HG03354 (cell line): ENCODE results near the gene RHCG.

ENCODE experiments used
- ATAC-seq: cut with Tn5 transposase; IDR thresholded peaks from one replicate; pipeline ENCODE4 v1.9.1; 2021; ENCODE audit warnings: mild to moderate bottlenecking; ENCODE audit not compliant: unreplicated experiment, poor library complexity, severe bottlenecking

RHCG gene

DNA sequence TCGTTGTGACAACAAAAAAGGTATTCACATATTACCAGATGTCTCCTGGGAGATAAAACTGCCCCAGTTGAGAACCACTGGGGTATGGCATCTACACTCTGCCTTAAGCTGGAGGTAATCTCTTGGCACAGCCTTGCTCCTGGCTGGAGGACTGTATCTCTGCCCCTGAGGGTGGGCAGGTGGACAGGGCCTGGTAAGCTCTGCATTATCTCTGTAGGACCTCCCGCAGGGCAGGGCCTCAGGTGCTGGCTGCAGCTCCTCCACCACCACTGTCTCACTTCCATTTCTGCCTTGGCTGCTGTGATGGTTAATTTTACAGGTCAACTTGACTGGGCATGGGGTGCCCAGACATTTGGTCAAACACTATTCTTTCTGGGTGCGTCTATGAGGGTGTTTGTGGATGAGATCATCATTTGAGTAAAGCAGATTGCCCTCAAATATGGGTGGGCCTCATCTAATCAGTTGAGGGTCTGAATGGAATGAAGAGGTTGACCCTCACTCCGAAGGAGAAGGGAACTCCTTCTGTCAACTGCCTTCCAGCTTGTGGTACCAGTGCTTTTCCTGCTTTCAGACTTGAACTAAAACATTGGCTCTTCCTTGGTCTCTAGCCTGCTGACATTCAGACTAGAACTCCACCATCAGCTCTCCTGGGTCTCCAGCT, 9.8 kb upstream of the RHCG start:
- ATAC-seq, result no peak

DNA sequence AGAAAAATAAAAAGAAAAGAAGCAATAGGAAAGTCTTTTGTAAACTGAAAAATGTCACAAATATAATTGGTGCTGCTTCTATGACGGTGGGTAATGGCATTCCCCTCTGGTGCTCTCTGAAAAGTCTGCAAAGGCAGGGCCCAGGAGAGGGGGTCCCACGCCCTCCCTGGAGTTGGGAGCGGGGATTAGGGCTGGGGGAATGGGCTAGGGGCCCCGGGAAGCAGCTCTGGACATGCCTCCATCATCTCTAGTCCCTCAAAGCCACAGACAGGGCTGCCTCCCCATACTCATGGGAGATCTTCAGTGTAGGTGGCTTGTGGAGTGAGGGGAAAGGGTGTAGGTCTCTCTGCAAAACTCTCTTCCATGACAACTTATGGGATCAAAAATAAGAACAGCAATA, 7.8 kb upstream of the RHCG start:
- ATAC-seq, result no peak

DNA sequence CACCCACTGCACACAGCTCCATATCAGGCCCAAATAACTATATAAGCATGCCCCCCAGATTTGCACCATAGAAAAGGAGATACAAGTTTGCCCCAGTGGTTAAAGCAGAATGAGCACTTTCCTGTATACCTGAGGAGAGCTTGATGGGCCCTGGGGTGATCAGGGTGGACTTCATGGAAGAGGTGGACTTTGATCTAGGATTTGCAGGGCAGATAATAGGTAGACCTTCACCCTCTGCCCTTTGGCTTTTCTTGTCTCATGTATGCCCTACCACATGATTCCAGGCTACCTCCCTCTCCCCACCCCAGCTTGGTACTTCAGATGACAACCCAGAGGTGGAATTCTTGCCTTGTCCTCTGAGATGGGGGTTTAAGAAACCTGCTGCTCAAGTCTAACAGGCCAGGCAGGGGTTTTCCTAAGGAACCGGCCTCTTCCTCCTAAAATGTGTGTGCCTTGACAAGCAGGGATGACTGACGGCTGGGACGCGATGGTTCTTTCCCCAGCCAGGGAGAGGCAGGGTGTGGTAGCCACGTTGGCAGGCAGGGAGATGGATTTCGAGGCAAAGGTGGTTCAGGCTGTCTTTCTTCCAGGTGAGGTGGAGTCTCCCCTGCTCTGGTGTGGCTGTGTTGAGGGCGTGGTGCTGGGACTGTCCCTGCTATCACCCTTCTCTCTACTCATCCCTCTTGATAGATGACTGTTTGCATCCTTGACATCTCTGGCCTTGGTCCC, 6.6 kb upstream of the RHCG start:
- no peak for ATAC-seq

DNA sequence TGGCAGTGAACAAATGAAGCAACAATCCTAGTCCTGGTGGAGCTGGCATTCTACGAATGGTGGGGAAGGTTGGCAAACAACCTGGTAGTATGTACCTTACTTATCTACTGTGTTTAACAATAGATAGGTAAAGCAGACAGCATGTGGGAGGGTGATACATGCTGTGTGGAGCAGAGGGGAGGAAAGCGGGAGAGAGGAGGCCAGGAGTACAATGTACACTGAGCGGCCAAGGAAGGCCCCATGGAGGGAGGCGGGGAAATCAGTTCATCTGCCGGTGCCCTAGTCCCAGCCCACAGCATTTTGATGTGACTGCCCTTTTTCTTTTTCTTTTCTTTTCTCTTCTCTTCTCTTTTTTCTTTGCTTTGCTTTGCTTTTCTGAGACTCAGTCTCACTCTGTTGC, 5.3 kb upstream of the RHCG start:
- no peak for ATAC-seq

DNA sequence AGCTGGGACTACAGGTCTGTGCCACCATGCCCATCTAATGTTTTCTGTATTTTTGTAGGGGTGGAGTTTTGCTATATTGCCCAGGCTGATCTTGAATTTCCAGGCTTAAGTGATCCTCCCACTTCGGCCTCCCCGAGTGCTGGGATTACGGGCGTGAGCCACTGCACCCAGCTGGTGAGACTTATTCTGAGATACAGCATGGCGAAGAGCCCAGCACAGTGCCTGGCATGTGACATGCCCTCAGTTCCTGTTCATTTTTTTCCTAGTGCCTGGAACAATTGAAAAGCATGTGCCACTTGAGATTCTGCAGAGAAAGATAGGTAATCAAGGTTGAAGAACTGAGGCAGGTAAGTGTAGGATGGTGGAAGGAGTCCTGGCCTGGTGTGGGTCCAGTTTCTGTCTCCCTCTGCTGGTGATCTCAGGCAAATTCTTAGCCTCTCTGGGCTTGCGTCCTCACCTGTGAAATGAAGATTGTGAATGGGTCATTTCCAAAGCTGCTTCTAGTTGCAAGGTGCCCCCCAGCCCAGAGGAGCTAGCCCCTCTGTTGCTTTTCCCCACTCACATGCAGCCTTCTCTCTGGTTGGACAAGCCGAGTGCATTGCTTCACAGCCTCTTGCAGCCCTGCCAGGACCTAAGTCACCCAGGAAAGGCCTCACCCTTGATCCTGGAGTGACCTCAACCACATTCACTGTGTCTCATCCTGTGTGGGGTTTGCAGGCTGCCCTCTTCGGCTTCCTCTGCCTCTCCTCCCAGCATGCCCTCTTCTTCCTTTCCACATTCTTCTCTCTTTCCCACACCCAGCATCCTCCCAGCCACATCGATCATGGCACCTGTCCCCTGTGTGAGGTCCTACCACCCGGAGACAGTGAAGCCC, 4.3 kb upstream of the RHCG start:
- ATAC-seq, result no peak

DNA sequence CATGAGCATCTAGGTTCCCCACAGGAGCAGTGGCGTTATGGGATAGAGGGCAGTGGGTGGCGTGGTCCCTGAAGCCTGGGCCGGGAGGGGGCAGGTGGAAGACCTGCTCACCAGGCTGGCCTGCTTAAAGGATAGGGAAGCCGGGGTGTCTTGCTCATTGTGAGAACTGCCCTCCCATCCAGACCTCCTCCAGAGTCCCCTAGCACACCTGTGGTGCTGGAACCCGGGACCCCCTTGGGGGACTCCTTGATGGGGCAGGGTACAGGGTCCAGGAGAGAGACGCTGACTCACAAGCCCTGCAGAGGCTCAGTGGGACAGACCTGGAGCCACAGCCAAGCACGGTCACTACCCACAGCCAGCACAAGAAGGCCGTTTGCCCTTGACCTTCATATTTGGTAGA, 2.8 kb upstream of the RHCG start:
- ATAC-seq, result no peak

DNA sequence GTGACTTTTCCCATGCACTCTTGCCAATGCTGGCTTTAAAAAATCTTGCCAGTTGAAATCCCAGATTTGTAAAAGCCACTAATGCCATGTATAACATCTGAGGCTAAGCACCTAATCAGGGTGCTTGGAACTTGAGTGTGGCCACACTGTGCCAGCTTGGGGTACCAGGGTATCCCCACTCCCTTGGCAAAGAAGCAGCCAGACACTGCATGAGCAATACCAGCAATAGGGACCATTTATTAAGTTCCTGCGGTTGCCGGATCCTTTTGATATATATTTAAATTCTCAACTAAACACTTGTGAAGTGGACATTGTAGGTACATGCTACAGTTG, 2.2 kb upstream of the RHCG start:
- no peak for ATAC-seq

DNA sequence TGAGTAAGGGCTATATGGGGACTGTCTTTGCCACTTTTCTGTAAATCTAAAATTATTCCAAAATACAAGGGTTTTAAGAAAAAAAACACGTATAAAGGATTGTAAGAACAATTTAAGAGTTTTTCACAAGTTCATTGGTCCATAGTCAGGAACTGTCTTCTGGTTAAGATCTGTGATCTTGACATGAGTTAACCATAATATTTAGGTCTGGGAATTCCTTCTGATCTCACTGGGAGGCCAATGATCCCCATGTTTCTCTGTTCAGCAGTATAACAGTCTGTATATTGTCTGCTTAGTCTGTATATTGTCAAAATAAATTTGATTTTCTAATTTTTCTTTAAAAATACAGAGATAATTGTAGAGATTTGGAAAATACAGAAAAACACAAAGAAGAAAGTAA, 848 bp upstream of the RHCG start:
- ATAC-seq, result no peak

DNA sequence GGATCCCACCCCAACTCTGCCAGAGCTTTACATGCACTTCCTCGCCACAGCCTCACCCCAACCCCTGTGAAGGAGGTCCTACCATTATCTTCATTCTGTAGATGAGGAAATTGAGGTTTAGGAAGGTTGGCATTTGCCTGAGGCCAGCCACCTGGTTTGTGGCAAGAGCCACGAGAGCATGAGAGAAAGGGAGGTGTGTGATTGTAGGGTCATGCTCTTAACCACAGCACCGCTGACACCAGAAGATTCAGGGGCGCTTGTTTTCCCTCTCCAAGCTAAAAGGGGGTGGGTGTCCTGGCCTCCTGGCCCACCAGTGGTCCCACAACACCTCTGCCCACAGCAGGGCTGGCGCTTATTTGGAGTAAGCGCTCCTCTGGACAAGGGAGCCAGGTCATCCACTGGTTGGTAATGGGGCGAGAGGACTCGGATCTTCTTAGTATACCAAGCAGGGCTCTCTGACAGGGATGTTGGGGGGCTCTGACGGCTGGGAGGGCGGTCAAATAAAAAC, 691 bp downstream of the RHCG start:
- ATAC-seq, result no peak

DNA sequence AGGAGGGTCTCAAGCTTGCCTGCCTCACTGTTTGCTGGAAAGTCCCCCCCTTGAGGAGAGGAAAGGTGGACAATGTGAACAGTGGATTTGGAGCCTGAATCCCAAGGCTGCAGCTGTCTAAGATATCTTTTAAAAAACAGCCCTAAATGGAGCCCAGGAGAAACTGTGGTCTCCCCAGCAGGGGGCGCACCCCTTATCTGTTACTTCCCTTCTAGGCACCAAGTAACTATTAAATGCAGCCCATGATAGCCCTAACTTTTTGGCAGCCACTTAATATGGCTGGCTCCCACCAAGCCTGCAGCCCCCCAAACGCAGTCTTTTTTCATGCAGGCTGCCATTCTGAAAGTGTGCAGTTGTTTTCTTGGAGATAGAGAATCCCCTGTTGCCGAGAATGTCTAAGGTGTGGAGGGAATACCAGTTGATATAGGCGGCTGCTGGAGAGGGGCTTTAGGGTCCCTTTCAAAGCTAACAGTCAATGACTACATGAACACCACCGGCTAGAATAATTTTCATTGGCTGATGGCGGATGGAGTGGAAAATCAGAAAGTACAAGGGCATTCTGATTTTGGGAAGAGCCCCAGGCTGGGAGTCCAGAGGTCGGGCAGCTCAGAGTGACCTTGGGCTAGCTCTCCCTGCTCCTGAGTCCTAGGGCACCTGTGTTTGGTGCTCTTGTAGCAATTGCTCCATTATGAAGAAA, 1.3 kb downstream of the RHCG start:
- no peak for ATAC-seq

DNA sequence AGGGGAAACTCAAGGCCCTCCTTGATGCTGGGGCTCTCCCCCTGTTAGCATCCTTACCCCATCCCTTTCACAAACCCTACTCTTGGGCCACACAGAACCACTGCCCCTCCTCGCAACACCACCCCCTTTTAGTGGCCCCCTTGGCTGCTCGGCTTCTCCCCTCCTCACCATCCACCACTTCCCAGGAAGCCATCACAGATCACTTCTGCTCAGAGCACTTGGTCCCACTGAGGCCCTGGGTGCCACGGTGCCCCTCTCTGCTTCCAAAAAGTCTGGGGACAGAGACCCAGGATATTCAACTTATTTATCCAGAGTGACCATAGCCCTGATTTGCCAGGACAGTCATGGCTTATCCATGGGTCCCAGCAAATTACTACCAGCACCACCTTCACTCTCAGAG, 2.4 kb downstream of the RHCG start:
- no peak for ATAC-seq

DNA sequence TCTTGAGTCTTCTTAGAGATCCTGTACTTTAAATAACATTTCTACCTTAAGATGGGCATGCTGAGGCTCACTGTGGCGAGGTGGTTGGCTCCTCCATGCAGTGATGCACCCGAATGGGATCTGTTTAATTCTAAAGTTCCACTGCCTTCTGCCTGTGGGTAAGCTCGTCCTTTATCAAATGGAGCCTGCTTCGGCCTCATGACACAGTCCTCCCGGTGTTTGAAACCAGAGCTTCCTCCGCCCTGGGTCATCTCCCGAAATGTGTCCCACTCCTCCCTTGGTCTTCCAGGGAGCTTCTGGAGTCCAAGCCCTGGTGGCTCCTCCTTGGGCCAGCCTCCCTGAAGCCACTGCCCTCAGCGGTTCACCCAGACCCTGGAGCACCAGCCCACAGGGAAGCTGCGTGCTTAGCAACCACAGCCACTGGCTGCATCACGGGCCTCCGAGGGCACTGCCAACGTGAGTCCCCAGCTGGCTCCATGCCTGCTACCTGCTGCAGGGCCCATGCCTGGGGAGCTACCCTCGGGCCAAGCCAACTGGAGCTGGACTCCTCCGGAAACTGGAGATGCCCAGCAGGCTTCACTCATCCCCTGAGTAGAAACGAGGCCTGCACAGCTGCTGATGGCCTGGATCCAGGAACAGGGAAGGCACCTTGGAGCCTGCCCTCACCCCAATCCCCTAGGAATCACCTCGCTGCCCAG, 3.3 kb downstream of the RHCG start:
- no peak for ATAC-seq

DNA sequence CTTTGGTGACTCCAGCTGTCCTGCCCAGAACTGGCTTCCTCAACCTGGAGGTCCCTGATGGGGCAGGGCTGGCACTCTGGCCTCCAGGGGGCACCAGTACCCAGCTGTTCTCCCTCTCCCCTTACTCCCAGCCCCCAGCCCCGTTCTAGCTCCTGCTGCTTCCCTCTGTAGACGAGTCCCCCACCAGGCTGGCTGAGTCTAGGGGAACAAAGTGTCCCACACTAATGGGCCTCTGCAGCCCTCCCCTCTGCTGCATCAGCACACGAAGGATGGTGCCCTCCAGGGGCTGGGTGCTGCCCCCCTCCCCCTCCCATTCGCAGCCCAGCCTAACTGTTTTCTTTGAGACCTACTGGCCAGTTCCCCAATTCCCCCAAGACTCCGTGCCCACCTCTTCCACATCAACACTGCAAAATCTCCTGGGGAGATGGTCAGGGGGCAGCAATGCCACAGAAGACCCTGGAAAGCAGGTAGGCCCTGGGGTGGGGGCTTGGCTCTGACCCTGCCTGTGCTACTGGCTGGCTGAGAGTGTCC, 4.2 kb downstream of the RHCG start:
- no peak for ATAC-seq

DNA sequence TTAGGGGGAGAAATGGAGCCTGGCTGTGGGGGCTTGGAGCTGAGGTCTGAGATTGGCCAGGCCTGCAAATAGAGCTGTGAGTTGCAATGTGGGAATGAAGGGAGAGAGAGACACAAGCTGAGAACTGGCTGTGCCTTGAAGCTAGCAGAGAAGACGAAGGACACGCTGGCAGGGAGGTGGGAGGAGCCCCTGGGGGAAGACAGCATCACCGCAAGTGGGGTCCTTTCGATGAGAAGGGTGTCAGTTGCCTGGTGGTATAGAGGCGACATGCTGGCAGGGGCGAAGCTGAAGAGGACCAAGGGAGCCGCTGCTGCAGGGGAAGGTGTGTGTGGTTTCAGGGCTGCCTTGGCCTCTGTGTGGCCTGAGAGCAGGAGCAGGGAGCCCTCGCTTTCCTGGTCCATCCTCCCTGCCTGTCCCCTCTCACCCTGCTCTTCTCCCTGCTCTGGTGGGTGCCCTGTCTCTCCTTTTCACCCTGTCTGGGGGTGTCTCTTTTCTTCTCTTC, 5.5 kb downstream of the RHCG start:
- no peak for ATAC-seq

DNA sequence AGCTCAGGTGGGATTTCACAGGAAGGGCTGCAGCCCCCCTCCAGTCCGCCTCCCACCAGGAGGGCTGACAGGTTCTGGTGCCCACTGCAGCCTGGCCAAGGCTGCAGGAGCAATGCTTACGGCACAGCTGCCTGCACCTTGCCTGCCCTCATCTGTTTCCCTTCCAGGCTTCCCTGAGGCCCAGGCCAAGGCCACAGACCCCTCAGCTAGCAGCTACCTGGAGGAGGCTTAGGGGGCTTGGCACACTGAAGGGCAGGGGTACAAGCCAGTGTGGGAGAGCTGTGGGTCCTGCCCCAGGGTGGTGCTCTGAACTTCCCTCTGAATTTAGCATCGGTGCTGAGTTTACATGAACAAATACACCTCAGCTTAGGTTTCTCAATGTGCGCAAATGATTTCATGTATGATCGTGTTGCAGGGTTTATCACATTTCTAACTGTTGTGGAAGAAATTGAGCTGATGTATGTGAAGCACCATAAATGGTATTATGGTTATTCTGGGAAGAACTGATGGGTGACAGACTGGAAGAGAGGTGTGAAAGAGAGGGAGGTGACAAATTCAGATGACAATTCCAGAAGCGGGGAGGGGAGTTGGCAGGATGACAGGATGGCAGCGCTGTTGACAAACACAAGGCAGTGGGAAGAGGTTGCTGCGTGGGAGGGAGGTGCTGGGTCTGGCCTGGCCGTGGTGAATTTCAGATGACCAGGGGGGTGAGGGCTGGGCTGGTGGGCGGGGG, 6.1 kb downstream of the RHCG start:
- ATAC-seq, result no peak

DNA sequence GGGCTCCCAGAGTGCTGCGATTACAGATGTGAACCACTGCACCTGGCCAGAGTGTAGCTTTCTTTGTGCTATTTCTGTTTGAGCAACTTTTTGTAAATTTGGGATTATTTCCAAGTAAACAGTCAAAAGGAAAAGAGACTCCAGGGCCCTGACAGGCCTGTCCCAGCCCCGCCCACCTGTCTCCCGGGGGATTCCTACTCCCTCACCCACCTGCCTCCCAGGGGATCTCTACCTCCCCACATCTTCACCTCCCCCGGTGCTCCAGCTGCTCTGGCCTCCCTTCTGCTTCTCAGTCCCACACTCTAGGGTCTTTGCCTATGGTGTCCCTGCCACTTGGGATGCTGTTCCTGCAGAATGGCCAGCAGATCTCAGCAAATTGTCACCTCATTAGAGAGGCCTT, 7.0 kb downstream of the RHCG start:
- no peak for ATAC-seq

DNA sequence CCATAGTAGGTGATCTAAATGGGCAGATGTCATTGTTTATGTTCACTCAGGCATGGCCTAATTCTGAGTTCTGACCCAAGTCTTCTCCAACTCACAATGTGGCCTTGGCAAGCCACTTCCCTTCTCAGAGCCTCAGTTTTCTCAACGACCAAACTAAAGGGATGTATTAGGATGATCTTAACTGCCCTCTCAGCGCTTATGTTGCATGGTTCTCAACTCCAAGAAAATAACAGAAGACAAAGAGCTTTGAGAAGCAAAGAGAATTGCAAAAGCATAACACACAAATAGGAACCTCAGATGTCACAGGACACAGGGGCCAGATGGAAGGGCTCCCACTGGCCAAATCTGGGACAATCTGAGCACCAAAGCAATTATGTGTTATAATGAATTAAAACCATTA, 8.6 kb downstream of the RHCG start:
- no peak for ATAC-seq

DNA sequence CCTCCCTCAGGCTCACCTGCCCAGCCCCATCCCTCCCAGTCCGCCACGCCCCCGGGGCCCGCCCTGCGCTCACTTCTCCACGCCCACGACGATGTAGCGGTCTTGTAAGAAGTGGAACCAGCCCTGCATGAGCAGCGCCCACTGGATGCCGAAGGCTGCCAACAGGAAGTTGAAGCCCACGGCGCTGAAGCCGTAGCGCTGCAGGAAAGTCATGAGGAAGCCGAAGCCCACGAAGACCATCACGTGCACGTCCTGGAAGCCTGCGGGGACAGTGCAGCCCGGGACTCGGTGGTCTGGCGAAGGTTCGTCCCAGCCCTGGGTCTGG, 9.7 kb downstream of the RHCG start:
- ATAC-seq, result no peak

DNA sequence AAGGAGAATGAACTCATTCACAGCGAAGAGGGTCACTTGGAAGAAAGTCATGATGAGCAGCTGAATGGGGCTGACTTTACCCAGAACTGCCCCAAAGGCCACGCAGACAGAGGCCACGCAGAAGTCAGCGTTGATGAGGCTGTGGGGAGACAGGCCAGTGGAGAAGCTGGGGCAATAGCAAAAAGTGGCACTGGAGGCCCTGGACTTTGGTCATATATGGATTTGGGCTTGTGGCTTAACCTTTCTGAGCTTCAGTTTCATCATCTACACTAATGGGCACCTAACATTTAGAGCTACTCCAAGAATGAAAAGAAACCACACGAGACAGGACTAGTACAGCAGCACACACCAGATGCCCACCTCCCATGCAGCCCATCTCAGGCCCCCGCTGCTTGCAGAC, 13.3 kb downstream of the RHCG start:
- ATAC-seq, result no peak
